ENCODE results near the gene PXMP2.

PXMP2 gene

DNA sequence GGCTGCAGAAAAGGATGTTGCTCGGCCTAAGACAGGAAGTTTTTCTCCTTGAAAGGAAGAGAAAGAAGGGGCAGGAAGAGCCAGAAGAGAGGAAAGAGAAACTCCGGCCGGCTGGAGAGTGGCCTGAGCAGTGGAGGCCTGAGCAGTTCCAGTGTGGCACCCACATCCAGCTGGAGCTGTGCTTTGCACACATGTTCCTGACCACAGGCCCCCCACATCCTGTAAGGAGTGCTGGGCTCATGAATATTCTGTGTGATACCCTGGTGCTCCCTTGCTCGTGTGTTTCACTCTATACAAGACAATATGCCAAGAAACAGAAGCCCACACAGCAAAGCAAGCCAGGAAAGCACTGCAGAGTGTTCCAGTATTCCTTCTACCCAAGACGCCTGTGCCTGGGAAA is 27.3 kb upstream of the PXMP2 start:
- in situ Hi-C loops (cut with MboI; ENCODE audit: low sequenced_read_pairs) = no loop called here

DNA sequence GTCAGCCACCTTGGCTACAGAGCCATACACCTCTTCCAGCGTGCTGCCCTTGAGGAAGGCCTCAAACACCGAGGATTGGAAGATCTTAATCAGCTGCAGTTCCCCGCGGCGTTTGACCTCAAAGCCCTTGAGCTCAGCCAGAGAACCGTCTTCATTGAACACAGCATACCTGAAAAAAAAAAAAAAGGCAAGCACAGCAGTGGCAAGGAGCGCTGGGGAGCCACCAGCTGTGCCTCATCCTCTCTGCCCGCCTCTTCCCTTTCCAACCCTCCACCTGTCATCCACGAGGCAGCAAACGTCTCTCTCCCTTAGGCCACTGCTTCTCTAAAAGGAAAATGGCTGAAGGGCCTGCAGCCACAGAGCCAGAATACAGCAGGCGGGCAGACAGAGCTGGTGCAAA is 26.4 kb upstream of the PXMP2 start:
- in situ Hi-C loops (cut with MboI; ENCODE audit: low sequenced_read_pairs) = no loop called here

DNA sequence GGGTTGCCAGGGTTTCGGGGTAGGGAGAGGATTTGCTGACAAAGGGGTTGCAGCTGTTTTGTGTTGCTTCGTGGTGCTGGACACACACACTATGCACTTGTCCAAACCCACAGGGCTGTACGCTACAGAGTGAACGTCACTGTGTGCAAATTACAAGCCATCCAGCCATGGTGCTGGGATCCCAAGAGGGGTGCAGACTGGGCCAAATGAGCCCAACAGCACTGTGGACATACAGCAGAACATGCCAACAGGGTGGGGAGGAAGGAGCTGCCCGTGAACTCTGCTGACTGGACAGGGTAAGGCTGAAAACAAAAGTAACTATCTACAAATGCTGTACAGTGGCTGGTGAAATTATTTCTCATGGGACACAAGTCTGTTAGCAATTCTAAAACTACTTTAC is 25.4 kb upstream of the PXMP2 start:
- in situ Hi-C loops (cut with MboI; ENCODE audit: low sequenced_read_pairs) = no loop called here

DNA sequence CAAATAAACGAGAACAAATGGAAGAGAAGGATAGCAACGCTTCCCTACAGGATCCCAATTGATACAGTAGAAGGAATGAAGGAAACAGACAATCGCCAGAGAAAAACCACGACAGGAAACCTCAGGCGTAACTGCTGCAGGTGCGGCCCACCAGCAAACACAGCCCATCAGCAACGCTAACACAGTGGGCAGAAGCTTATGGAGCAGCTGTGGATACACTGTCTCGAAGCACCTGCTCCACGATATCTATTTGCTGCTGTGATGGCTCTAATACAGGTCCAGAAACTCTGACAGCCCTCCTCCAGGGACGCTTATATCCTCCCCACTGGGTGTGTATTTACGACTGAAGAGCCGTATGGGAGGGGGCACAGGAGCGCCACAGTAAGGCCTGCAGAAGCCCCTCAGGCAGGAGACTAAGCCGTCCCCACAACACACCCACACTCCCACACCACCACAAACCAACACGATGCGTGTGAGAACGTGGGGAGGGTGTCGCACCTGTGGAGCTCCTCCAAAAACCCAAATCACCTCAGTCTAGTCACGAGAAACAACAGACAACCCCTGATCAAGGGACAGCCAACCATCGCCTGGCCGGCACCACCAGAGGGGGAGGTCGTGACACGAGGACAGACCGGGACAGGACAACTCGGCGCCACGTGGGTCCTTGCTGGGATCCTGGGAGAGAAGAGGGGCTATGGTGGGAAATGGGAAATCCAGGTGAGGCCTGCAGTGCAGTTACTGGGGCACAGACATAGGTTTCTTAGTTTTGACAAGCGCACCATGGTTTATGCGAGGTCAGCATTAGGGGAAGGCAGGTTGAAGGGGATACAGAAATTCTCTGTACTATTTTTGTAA is 24.3 kb upstream of the PXMP2 start:
- in situ Hi-C loops (cut with MboI; ENCODE audit: low sequenced_read_pairs) = no loop called here

DNA sequence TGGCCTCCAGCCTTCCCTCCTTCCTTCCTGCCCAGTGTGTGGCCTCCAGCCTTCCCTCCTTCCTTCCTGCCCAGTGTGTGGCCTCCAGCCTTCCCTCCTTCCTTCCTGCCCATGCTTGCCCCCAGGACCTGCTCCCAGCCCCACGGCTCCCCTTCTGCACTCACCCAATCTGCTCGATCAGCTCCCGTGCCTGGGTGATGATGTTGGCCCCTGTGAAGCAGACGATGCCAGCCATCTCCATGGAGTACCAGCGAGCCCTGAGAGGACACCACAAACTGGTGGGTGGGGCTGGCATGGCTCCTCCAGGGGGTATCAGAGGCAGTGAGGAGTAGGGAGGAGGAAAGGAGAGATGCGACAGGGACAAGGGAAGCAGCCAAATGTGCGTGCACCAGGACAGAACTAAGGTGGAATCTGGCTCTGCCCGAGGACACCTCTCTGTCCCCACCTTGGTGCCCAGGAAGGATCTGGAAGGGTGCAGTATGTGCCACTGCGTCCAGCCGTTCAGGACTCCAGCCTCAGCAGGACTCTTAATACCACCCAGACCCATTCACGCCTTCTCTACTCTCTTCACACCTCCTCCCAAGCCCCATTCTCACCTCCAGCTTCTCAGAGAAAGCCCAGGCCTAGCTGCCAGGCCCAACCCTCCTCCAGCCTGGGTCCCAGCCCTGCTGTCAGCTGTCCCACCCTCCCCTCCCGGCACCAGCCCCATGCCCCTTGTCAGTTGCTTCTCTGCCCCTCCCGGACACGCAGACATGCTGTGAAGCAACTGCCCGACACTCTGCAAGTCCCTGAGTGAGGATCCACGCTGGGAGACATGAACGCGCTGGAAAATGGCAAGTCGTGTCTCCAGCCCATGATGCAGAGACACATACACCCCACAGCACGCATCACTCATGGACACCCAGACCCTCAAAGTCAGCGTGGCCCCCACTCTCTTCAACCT is 22.9 kb upstream of the PXMP2 start:
- in situ Hi-C loops (cut with MboI; ENCODE audit: low sequenced_read_pairs) = no loop called here

DNA sequence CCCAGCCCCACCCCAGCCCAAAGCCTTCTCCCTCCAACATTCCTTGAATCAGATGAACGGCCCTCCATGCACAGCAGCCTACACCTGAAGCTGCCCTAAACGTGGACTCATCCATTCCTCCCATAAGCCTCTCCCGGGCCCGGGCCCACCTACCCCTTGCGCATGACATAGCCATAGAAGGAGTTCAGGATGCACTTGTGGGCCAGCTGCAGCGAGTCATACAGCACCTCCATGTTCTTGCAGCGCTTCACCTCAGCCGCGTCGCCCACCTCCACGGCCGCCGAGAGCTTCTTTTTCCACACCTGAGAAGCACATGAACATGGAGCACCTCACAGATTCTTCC is 22.3 kb upstream of the PXMP2 start:
- in situ Hi-C loops (cut with MboI; ENCODE audit: low sequenced_read_pairs) = no loop called here

DNA sequence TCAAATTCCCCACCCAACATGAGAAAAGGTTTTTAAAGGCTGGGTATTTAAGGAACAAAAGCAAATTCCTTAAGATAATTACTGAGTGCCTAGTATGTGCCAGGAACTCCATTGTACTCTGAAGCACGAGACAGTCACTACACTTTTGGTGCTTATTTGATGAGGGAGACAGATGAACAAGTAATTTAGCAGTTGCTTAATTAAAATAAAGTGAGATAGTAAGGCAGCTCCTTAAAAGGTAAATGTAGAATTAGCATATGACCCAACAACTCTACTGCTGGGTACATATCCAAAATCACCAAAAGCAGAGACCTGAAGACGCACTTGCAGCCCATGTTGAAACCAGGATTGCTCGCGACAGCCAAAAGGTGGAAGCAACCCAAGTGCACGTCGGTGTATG is 21.6 kb upstream of the PXMP2 start:
- in situ Hi-C loops (cut with MboI; ENCODE audit: low sequenced_read_pairs) = no loop called here

DNA sequence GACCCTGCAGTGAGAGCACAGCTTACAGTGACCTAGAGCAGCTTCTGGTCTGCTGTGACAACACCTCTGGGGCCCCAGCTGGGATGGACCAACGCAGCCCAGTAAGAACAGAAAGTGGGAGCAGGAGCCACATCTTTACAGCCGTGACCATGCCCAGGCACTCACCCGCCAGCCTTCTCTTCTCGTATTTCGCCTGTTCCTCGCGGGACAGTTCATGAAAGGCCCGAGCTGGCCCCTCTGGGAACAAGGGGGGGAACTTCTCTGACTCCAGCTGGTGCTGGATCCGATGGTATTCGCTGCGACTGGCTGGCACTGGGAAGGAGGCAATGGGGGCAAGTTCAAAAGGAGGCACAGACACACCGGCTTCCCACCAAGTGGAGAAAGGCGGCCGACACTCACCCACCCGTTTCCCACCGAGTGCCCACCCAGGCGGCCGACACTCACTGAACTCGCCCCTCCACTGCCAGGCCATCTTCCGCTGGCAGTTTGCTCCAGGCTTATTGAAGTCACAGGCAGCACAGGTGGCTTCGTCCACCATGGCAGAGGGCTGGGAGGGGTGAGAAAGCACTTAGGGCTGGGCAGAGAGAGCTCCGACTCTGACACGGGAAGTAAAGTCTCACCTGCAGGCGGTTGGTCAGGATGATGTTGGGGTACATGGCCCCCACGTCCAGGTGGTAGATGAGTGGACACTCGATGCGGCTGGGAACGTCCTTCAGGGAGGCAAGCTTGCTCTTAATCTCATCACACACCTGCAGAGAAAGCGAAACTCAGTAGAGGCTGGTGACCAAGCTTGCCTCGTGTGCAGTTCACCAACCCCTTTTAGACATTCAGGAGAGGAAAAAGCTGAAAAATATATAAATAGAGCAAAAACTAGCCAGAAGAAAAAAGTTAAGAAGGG is 18.9 kb upstream of the PXMP2 start:
- in situ Hi-C loops (cut with MboI; ENCODE audit: low sequenced_read_pairs) = no loop called here

DNA sequence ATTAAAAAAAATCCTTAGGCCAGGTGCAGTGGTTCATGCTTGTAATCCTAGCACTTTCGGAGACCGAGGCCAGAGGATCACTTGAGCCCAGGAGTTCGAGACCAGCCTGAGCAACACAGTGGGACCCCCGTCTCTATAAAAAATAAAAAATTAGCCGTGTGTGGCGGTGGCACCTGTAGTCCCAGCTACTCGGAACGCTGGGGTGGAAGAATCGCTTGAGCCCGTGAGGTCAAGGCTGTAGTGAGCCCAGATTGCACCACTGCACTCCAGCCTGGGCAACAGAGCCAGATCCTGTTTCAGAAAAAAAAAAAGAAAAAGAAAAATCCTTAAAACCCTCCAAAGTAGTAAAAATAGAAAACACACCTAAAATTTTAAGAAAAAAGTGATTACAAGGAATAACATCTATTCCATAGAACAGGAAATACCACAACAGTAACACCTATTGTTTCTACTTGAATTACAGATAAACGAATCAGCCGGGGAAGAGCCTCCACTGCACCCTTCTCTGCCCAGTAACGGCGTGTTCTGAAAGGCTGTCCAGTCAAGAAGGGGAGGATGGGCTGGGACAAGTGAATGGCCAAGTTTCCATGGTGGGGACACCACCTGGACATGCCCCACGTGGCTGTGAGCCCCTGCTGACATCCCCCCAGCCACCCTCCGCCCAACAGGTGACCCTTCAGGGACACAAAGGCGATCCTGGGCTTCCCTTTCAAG is 18.1 kb upstream of the PXMP2 start:
- in situ Hi-C loops (cut with MboI; ENCODE audit: low sequenced_read_pairs) = no loop called here

DNA sequence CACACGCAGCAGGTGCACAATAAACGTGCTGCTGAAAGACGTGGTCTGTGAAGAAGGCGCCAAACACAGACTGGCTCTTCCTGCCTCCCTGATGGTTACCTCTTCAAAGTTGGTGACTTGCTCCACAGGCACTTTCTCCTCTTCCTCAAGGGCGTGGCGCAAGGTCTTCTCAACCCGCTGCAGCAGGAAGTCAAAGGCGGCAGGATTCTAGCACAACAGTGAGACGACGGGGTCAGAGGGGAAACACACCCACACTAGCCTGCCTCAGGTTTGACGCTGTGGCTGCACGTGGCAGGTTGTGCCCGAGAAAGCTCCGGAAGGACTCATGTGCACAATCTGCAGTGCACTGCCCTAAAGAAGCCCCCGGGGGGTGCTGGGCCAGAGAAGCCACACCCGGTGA is 15.3 kb upstream of the PXMP2 start:
- in situ Hi-C loops (cut with MboI; ENCODE audit: low sequenced_read_pairs) = no loop called here

DNA sequence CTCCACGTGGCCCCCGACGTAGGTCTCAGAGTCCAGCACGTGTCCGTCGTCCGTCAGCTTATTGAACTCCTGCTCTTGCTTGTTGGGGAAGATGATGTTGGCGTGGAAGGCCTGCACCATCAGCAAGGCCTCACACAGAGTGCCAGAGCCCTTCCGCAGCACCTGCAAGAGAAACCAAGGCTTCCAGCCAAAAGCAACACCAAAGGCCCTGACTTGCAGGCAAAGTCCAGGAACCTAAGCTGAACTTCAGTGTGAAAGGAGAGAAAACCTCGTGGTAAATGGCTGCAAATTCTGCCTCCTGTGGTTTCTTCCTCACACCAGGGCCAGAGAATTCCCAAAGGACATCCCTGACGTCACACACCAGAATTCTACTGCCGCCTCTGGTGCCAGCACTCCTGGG is 14.7 kb upstream of the PXMP2 start:
- in situ Hi-C loops (cut with MboI; ENCODE audit: low sequenced_read_pairs) = no loop called here

DNA sequence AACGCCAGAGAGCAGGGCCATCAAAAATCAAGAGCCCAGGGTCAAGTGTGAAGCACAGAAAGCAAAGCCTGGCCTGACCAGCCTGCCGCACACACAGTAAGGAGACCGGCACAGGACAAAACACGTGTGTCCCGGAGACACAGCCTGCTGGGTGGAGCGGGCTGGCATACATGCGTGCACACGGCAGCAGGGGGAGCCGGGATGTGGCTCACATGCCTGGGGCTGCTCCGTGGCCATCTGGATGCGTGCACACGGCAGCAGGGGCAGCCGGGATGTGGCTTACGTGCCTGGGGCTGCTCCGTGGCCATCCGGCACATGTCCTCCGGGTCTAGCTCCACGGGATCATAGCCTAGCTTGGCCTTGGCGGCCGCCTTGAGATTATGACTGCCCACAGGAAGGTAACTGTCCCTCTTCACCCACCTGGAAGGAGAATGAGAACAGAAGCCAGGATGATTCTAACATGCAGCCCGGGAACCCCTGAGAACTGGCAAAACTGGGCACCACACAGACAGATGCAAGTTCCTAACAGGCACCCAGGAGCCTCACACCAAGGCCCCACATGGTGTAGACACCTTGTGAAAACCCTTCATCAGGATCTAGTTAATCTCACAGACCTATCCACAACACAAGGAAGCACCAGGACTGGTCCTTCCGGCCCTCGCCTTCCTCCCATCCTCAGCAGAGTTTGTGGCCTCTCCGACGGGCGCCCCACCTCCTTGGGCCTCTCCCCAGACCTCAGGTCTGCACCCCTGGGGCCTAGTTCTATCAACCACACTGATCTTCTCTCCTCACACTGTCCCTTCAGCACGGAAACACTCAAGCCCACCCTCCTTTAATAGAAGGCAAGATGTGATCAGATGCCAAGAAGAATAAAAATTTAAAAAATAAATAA is 13.9 kb upstream of the PXMP2 start:
- in situ Hi-C loops (cut with MboI; ENCODE audit: low sequenced_read_pairs) = no loop called here

DNA sequence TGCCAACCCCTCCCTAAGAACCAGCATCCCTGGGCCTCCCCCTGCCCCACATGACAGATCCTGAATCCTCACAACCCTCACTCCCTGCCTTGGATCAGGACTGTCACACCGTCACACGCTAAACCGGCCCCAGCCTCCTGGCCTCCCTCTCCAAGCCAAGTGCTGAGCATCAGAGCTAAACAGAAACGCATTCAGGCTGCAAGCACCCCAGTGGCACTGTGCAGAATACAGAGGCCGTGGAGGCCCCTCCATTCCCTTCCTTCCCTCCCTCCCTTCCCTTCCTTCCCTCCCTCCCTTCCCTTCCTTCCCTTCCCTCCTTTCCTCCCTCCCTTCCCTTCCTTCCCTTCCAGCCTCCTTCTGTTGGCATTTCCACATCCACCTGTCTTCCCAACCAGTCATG is 12.8 kb upstream of the PXMP2 start:
- in situ Hi-C loops (cut with MboI; ENCODE audit: low sequenced_read_pairs) = no loop called here

DNA sequence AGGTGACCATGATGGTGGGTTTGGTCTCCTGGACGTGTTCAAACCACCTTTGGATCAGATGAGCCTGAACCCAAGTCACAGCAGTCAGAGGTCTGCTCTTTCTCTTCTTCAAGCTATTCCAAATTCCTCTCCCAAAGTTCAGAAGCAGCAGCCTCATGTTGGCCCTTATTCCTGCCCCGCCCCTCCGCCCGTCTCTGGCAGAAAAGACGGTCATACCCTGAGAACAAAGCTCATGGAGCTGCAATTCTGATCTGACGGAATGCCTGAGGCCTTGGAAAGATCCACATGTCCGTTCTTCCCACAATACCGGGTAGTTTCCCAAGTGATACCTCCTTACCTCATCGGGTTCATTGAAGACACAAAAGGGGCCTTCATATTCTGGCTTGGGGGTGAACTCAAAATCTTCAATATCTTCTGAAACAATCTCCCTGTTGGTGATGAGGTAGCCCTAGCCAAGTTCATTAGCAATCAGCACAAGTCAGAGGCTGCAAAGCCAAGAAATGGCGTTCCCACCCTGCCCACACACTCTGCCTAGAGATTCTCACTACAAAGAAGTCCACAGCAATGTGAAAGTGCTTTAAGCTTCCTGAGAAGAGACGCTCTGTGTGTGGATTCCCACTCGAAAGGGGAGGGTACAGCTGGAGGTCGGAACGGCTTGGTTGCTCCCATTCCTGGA is 11.5 kb upstream of the PXMP2 start:
- in situ Hi-C loops (cut with MboI; ENCODE audit: low sequenced_read_pairs) = no loop called here

DNA sequence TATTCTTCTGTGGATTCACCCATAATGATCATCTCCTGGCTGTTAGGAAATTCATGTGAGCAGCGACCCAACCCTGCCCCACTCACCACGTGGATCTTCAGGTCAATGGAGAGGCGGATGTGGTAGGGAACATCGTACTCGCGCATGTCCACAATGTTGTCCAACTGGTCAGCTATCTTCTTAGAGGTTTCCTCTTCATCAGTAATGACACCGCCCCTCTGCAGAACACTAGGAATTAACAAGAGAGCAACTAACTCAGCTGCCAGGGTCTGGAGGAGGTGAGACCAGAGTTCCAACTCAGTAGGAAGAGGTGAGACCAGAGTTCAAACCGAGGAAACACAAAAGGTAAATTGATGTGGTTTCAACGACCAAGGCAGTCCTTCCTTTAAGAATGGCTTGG is 9.9 kb upstream of the PXMP2 start:
- in situ Hi-C loops (cut with MboI; ENCODE audit: low sequenced_read_pairs) = no loop called here

DNA sequence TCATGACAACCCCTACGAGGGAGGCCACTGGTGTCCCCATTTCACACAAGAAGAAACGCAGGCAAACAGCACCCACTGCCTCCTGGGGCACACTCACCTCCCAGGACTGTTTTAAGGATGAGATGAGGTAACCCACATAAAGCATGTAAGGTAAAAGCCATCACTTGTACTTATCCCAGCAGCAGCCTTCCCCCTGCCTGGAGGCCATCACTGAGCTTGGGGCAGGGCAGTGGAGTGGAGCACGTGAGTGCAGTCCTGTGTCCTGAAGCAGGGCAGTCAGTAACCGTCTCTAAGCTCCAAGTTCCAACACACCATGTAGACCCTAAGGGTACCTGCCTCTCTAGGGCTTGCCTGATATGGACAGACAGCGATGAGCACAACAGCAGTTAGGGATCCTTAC is 2.0 kb upstream of the PXMP2 start:
- in situ Hi-C loops (cut with MboI; ENCODE audit: low sequenced_read_pairs) = no loop called here

DNA sequence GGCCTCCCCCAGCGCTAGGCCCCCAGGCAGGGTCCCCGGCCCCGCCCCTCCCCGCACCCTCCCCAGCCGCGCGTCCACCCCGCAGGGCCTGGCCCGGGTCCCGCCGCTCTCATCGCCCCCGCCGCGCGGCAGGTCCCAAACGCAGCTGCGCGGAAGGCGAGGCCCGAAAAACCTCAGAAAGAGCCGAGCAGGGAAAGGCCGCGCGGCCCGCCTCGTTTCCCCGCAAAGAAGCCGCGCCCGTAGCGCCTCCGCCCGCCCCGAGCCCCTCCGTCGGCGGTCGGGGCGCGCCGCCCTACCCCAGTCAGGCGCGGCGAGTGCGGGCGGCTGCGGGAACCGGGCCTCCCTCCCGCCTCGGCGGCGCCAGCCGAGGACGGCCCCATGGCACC is 569 bp upstream of the PXMP2 start:
- in situ Hi-C loops (cut with MboI; ENCODE audit: low sequenced_read_pairs) = no loop called here

DNA sequence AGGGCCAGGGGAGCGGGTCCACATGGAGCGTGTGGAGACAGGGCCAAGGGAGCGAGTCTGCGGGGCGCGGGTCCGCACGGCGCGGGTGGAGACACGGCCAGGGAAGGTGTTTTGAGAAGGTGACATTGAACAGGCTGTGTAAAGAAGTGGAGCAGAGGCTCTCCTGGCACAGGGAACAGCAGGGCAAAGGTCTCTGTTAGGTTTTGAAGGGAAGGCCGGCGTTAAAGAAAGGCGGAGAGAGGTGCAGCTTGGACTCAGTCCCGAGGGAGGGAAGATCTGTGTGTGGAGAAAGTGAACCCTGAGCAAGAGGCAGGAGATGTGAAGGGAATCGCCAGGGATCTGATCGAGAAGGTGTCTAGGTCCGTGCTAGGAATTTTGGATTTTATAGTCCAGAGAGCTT is 1.8 kb downstream of the PXMP2 start:
- in situ Hi-C loops (cut with MboI; ENCODE audit: low sequenced_read_pairs) = no loop called here

DNA sequence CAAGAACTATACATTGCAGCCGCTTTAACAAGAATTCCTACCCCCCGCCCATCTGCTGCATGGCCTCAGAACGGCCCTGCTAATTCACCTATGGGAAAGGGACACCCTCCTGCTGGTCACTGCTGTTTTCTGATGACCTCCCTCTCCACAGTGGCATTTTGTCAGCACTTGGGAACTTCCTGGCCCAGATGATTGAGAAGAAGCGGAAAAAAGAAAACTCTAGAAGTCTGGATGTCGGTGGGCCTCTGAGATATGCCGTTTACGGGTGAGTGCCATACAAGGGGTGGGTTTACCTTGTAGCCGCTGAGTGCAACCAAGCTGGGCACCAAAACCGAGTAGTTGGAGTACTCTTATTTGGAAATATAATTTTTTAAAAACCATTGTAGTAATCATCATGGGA is 2.7 kb downstream of the PXMP2 start:
- in situ Hi-C loops (cut with MboI; ENCODE audit: low sequenced_read_pairs) = no loop called here
